C4-2B (cell line): ENCODE data around the gene E4F1.

ENCODE experiments used
- ZFX ChIP-seq: fragments of 450-650 bp; IDR thresholded peaks from 2 replicates; pipeline ENCODE4 v1.6.1; 2017
- TF ChIP-seq, protein P1 (sequence below): fragments of 450-650 bp; conservative IDR thresholded peaks from 2 replicates; pipeline ENCODE4 v1.5.1; 2017; ENCODE audit warnings: mild to moderate bottlenecking

- TF ChIP-seq, protein P1, sequence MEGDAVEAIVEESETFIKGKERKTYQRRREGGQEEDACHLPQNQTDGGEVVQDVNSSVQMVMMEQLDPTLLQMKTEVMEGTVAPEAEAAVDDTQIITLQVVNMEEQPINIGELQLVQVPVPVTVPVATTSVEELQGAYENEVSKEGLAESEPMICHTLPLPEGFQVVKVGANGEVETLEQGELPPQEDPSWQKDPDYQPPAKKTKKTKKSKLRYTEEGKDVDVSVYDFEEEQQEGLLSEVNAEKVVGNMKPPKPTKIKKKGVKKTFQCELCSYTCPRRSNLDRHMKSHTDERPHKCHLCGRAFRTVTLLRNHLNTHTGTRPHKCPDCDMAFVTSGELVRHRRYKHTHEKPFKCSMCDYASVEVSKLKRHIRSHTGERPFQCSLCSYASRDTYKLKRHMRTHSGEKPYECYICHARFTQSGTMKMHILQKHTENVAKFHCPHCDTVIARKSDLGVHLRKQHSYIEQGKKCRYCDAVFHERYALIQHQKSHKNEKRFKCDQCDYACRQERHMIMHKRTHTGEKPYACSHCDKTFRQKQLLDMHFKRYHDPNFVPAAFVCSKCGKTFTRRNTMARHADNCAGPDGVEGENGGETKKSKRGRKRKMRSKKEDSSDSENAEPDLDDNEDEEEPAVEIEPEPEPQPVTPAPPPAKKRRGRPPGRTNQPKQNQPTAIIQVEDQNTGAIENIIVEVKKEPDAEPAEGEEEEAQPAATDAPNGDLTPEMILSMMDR: no peak
- TF ChIP-seq ZFX: no peak
Measured at GRCh38 chr16:2190659-2191445, 32.5 kb upstream of the E4F1 start.
